ENCODE data around the gene RNF133. TPM values are rescaled to one million over a fixed set of nuclear protein-coding genes. Genes with fewer than 3 reads are reported as not detected.

RNF133 gene
- total RNA-seq, 4 donors from 2014 or later: 1.0 to 3.1 (median 1.7) TPM

DNA sequence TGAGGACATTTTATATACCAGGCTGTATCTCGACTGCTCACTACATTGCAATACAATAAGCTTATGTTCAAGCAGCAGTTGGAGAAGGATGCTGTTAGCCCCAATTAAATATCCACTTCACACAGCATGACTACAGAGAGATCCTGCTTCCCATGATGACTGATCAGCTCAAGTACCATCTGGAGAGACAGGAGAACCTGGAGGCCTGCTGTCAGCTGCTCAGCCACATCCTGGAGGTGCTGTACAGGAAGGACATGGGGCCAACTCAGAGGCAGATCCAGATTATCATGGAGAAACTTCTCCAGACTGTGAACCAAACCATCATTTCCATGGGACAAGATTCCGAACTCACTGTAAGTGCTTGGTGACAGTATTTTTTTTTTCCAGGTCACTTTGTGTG, 22.5 kb downstream of the RNF133 start:
- H3K27me3 ChIP-seq: no peaks in the 10 kb centered on the region
- H3K4me3 ChIP-seq (replicated peaks in 1 of 3): no peak overlapping the region
- H3K36me3 ChIP-seq: no peaks in the 10 kb centered on the region
- peaks cover 7 to 10% of the 10 kb centered on the region in 2 donors for H3K4me1 ChIP-seq
- no peak for DNase-seq
- intact Hi-C loops (cut with DNase I): no loop called here
- no peaks in the 10 kb centered on the region for H3K9me3 ChIP-seq
- H3K27ac ChIP-seq: no peak overlapping the region
- TF ChIP-seq, protein P1, sequence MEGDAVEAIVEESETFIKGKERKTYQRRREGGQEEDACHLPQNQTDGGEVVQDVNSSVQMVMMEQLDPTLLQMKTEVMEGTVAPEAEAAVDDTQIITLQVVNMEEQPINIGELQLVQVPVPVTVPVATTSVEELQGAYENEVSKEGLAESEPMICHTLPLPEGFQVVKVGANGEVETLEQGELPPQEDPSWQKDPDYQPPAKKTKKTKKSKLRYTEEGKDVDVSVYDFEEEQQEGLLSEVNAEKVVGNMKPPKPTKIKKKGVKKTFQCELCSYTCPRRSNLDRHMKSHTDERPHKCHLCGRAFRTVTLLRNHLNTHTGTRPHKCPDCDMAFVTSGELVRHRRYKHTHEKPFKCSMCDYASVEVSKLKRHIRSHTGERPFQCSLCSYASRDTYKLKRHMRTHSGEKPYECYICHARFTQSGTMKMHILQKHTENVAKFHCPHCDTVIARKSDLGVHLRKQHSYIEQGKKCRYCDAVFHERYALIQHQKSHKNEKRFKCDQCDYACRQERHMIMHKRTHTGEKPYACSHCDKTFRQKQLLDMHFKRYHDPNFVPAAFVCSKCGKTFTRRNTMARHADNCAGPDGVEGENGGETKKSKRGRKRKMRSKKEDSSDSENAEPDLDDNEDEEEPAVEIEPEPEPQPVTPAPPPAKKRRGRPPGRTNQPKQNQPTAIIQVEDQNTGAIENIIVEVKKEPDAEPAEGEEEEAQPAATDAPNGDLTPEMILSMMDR (IDR thresholded peaks at IDR 0.05): no peak
- no peak for TF ChIP-seq POLR2A (IDR thresholded peaks at IDR 0.05)
- WGBS, 2 donors: 88 to 92% methylated on average over 2 of the region's 2 CpGs

DNA sequence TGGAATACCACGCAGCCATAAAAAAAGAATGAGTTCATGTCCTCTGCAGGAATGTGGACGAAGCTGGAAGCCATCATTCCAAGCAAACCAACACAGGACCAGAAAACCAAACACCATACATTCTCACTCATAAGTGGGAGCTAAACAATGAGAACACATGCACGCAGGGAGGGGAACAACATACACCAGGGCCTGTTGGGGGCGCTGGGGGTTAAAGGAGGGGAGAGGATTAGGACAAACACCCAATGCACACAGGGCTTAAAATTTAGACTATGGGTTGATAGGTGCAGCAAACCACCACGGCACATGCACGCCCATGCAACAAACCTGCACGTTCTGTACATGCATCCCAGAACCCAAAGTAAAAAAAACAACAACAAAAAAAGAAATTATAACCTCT, 23.3 kb downstream of the RNF133 start:
- no peak for TF ChIP-seq POLR2A (IDR thresholded peaks at IDR 0.05)
- TF ChIP-seq, protein P1 (IDR thresholded peaks at IDR 0.05): no peak
- Histone ChIP-seq H3K27ac (no peak overlapping the region), H3K36me3 (no peaks in the 10 kb centered on the region), H3K4me1 (peaks cover 7 to 10% of the 10 kb centered on the region in 2 donors), H3K27me3 (no peaks in the 10 kb centered on the region), H3K4me3 (replicated peaks in 1 of 3) (no peak overlapping the region), H3K9me3 (no peaks in the 10 kb centered on the region)
- DNase-seq: no peak
- WGBS, 2 donors: 91 to 95% methylated on average over 7 of the region's 7 CpGs
- intact Hi-C loops (cut with DNase I): no loop called here

DNA sequence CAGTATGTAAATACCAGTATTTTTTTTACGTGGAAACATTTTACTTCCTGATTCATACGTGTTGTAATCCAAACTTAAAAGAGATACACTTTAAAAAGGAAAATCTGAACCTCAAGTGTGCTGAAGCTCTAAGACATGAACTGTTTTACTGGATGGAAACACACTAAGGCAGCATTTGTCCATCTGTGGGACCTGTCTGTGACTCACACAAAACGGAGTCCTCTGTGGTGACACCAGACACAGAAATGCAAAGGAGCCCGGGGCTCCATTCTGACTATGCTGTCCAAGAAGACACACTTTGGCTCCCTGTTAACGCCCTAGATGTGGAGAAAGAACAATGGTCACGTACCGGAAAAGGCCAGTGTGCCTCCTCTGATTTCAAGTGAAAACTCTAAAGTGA, 23.9 kb downstream of the RNF133 start:
- no peaks in the 10 kb centered on the region for H3K27me3 ChIP-seq
- intact Hi-C loops (cut with DNase I): no loop called here
- no peak overlapping the region for H3K4me3 ChIP-seq (replicated peaks in 1 of 3)
- H3K27ac ChIP-seq: peak overlapping the region in 1 of 3 donors; percentile 5
- no peaks in the 10 kb centered on the region for H3K36me3 ChIP-seq
- H3K9me3 ChIP-seq: no peaks in the 10 kb centered on the region
- WGBS, 2 donors: 67 to 76% methylated on average over 7 of the region's 7 CpGs
- TF ChIP-seq, protein P1 (IDR thresholded peaks at IDR 0.05): no peak
- no peak for TF ChIP-seq POLR2A (IDR thresholded peaks at IDR 0.05)
- no peak for DNase-seq
- H3K4me1 ChIP-seq: peaks cover 7 to 10% of the 10 kb centered on the region in 2 donors

DNA sequence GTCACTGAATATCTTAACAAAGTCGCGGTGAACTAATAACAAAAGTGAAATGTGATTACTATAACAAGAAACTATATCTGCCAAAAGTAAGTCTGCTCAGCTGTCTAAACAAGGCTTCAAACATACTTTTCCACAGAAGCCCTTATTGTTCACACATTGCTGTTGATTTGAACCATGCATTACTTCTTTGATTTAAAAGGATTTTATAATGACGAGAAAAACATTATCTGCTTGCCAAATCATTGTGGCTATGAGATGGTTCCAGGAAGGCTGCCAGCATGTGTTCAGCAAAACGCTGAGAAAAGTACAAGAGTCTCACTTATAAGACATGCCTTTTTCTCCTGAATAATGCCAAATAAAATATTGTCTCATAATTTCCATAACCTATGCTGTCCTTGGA, 24.4 kb downstream of the RNF133 start:
- intact Hi-C loops (cut with DNase I): no loop called here
- TF ChIP-seq, protein P1 (IDR thresholded peaks at IDR 0.05): no peak
- TF ChIP-seq POLR2A (IDR thresholded peaks at IDR 0.05): no peak
- H3K27ac ChIP-seq: peak overlapping the region in 1 of 3 donors; percentile 5
- no peaks in the 10 kb centered on the region for H3K36me3 ChIP-seq
- H3K27me3 ChIP-seq: no peaks in the 10 kb centered on the region
- peaks cover 7 to 10% of the 10 kb centered on the region in 2 donors for H3K4me1 ChIP-seq
- WGBS, 2 donors: 33 to 36% methylated on average over 4 of the region's 4 CpGs
- peak; percentile 22 to 45 for DNase-seq
- no peaks in the 10 kb centered on the region for H3K9me3 ChIP-seq
- H3K4me3 ChIP-seq (replicated peaks in 1 of 3): no peak overlapping the region

DNA sequence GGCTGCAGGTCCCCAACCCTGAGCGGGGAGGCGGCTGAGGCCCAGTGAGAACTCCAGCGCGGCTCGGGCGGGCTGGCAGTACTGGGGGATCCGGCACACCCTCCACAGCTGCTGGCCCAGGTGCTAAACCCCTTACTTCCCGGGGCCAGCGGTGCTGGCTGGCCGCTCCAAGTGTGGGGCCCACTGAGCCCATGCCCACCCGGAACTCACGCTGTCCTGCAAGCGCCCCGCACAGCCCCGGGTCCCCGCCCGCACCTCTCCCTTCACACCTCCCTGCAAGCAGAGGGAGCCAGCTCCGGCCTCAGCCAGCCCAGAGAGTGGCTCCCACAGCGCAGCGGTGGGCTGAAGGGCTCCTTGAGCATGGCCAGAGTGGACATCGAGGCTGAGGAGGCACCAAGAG, 25.0 kb downstream of the RNF133 start:
- intact Hi-C loops (cut with DNase I): no loop called here
- WGBS, 2 donors: 94 to 97% methylated on average over 14 of the region's 21 CpGs
- no peak for DNase-seq
- Histone ChIP-seq H3K4me1 (peaks cover 7 to 10% of the 10 kb centered on the region in 2 donors), H3K36me3 (no peaks in the 10 kb centered on the region), H3K9me3 (no peaks in the 10 kb centered on the region), H3K4me3 (replicated peaks in 1 of 3) (no peak overlapping the region), H3K27me3 (no peaks in the 10 kb centered on the region), H3K27ac (no peak overlapping the region)
- TF ChIP-seq, protein P1 (IDR thresholded peaks at IDR 0.05): no peak
- TF ChIP-seq POLR2A (IDR thresholded peaks at IDR 0.05): no peak
